ENCODE data around the gene ZNF775. TPM values are rescaled to one million over a fixed set of nuclear protein-coding genes. Genes with fewer than 3 reads are reported as not detected.
A peak's percentile ranks its signal among the peaks of the same experiment; 100 is the strongest.

Gene ZNF775
- total RNA-seq, 1 donor from 2014 or later = 17.1 TPM

DNA sequence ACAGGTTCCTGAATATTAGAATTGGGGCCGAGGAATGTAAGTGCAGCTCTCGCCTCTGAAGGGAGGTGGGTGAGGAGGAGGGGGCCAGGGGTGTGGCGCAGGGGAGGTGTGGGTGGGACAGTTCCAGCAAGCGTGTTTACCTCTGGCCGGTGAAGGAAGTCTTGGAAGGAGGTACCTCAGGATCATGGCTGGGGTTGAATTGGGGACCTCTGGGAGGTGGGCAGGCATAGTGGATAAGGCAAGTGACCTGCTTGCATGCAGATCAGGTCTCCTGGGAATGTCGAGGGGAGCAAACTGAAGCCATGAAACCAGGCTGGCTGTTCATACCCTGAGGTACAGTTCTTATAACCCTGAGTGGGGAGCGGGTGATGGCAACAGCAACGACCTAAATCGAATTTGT is 2.0 kb downstream of the ZNF775 start:
- intact Hi-C loops (cut with DNase I) = no loop called here
- Histone ChIP-seq H3K4me3 (no peak overlapping the region), H3K4me1 (peaks cover 0 to 6% of the 10 kb centered on the region in 2 donors), H3K9me3 (no peaks in the 10 kb centered on the region), H3K36me3 (no peaks in the 10 kb centered on the region), H3K27ac (no peak overlapping the region), H3K27me3 (no peaks in the 10 kb centered on the region)
- peak in 1 of 2 donors; percentile 37 for DNase-seq (ENCODE audit: low spot score in 2 of 2)
- TF ChIP-seq, protein P1, sequence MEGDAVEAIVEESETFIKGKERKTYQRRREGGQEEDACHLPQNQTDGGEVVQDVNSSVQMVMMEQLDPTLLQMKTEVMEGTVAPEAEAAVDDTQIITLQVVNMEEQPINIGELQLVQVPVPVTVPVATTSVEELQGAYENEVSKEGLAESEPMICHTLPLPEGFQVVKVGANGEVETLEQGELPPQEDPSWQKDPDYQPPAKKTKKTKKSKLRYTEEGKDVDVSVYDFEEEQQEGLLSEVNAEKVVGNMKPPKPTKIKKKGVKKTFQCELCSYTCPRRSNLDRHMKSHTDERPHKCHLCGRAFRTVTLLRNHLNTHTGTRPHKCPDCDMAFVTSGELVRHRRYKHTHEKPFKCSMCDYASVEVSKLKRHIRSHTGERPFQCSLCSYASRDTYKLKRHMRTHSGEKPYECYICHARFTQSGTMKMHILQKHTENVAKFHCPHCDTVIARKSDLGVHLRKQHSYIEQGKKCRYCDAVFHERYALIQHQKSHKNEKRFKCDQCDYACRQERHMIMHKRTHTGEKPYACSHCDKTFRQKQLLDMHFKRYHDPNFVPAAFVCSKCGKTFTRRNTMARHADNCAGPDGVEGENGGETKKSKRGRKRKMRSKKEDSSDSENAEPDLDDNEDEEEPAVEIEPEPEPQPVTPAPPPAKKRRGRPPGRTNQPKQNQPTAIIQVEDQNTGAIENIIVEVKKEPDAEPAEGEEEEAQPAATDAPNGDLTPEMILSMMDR (IDR thresholded peaks at IDR 0.05) = no peak

DNA sequence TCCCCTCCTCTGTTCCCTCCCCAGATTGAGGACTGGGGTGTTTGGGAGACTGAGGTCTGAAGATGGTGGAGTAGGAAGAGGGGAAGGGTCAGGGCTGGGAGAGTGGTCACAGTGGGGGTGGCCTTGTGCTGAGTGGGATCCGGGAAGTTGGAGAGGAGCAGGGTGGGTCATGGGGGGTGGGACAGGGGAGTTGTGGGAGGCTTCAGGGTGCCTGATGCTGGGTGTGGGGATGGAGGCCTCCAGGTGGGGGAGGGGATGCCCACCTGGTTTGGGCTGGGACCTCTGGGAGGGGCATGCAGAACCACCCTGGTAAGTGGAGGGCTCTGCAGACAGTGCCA is 2.6 kb downstream of the ZNF775 start:
- Histone ChIP-seq H3K9me3 (no peaks in the 10 kb centered on the region), H3K4me3 (no peak overlapping the region), H3K36me3 (no peaks in the 10 kb centered on the region), H3K27me3 (no peaks in the 10 kb centered on the region), H3K27ac (no peak overlapping the region), H3K4me1 (peaks cover 0 to 6% of the 10 kb centered on the region in 2 donors)
- TF ChIP-seq, protein P1 (IDR thresholded peaks at IDR 0.05) = no peak
- intact Hi-C loops (cut with DNase I) = no loop called here
- DNase-seq (ENCODE audit: low spot score in 2 of 2) = no peak

DNA sequence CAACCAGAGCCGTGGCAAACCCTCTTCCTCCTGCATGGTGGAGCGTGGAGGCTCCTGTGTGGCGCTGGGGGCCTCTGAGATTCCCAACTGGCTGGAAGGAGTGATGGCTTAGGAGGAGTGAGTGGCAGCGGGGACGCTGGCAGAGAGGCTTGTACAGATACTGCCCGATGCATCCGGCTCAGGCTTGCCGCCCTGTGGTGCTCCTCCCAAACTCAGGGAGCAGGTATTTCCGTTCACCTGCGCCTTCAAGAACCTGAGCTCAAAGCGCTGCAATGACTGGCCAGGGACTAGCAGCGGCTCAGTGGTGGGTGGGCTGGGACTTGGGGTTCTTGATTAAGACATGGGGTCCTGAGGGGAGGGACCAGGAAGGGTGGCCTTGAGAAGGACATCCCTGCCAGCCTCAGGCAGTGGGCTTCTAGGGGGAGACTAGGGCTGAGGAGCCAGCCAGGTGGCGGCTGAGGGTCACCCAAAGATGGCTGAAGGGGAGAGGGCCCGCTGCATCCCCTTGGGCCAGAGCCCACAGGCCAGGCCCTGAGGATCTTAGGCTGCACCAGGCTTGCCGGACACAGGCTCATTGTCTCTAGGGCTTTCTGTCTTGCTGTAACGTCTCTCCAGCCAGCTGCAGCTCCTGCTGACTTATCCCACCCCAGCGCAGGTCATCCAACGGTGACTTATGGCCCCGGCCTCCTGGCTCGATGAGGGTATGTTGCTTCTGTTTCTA is 3.2 kb downstream of the ZNF775 start:
- Histone ChIP-seq H3K36me3 (no peaks in the 10 kb centered on the region), H3K4me1 (peaks cover 0 to 6% of the 10 kb centered on the region in 2 donors), H3K27me3 (no peaks in the 10 kb centered on the region), H3K4me3 (no peak overlapping the region), H3K9me3 (no peaks in the 10 kb centered on the region), H3K27ac (no peak overlapping the region)
- intact Hi-C loops (cut with DNase I) = no loop called here
- TF ChIP-seq, protein P1 (IDR thresholded peaks at IDR 0.05) = no peak
- DNase-seq (ENCODE audit: low spot score in 2 of 2) = no peak

DNA sequence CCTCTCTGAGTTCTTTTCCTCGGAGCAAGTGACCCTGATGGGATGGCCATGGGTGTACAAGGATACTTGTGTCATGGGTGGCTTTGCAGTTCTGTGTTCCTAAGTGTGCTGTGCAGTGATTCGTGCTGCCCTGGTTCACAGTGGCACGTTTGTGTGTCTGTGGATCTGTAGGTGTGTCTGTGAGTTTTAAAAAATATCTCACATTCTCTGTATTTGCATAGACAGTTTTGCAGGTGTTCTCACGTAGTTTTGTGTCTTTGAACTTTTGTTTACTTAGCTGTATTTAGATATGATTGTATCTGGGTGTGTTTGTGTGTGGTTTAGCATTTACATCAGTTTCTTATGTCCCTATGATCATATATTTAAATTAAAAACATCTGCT is 3.7 kb downstream of the ZNF775 start:
- no peak for DNase-seq (ENCODE audit: low spot score in 2 of 2)
- no peaks in the 10 kb centered on the region for H3K27me3 ChIP-seq
- H3K9me3 ChIP-seq = no peaks in the 10 kb centered on the region
- TF ChIP-seq, protein P1 (IDR thresholded peaks at IDR 0.05) = no peak
- H3K4me3 ChIP-seq = no peak overlapping the region
- intact Hi-C loops (cut with DNase I) = no loop called here
- peaks cover 0 to 6% of the 10 kb centered on the region in 2 donors for H3K4me1 ChIP-seq
- no peak overlapping the region for H3K27ac ChIP-seq
- no peaks in the 10 kb centered on the region for H3K36me3 ChIP-seq

DNA sequence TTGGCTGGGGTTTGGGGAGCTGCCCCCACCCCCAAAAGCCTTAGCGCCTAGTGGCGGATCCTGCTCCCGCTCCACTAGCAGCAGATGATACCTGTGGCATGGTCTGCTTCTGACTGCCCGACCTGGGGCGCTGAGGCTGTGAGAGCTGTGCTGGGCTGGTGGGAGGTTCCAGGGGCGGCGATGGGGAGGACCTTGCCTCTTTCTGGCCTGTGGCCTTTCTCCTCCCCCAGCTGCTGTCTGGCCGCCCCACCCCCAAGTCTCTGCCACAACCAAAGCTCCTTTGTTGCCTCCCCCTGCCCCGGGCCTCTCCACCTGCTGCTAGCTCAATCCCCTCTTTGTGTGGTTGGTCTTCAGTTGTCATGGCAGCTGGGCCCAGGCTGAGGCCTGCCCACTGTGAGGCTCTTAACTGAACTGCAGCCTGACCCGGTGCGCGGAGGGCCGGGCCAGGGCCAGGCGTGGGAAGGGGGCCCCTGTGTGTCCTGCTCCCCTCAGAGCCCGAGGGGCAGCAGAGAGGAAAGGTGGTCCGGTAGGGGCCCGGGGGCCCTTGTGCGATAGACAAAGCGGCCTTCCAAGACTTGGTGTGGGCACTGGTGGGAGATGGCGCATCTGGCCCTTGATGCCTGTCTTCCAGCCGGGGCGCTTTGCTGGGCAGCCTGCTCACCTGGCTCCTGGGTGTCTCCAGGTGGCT is 4.7 kb downstream of the ZNF775 start:
- H3K9me3 ChIP-seq = no peaks in the 10 kb centered on the region
- H3K27me3 ChIP-seq = no peaks in the 10 kb centered on the region
- intact Hi-C loops (cut with DNase I) = no loop called here
- H3K4me1 ChIP-seq = peaks cover 0 to 9% of the 10 kb centered on the region in 2 donors
- H3K27ac ChIP-seq = no peak overlapping the region
- no peak for DNase-seq (ENCODE audit: low spot score in 2 of 2)
- H3K4me3 ChIP-seq = no peak overlapping the region
- H3K36me3 ChIP-seq = no peaks in the 10 kb centered on the region
- TF ChIP-seq, protein P1 (IDR thresholded peaks at IDR 0.05) = no peak
